ENCODE results near the gene DNM3. TPM values are rescaled to one million over a fixed set of nuclear protein-coding genes. Genes with fewer than 3 reads are reported as not detected.

Gene DNM3
- total RNA-seq, 1 experiment from 2014 or later, result 0.71 TPM

DNA sequence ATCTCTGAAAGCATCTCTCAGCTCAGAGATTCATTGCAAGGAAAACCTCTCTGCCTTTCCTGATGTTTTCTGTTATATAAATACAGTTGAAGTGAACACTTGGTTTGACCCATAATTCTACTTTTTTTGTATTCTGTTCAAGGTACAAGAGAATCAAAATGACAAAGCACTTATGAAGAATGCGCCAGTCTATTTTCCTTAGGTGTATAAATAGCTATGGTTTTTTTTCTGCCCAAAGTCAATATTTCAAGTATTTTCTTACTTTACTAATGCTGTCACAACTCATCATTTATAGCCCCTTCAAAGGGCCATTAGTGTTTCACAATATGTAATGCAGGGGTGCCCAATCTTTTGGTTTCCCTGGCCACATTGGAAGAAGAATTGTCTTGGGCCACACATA, 436.7 kb downstream of the DNM3 start:
- intact Hi-C loops (cut with micrococcal nuclease; ENCODE audit: unreplicated experiment), result no loop called here
- Histone ChIP-seq H3K27ac (ENCODE audit: low read depth, low read length, poor library complexity, severe bottlenecking) (no peak overlapping the region), H3K36me3 (ENCODE audit: insufficient read depth, low read length, poor library complexity, severe bottlenecking) (no peaks in the 10 kb centered on the region), H3K4me1 (ENCODE audit: insufficient read depth, low read length, poor library complexity, severe bottlenecking) (no peaks in the 10 kb centered on the region), H3K9me3 (ENCODE audit: low read depth, low read length, poor library complexity, severe bottlenecking) (no peaks in the 10 kb centered on the region), H3K27me3 (replicated peaks; ENCODE audit: insufficient read depth, low read depth, low read length, poor library complexity) (no peaks in the 10 kb centered on the region), H3K4me3 (ENCODE audit: low read depth, low read length, poor library complexity, severe bottlenecking) (no peak overlapping the region)
- ChIA-PET CTCF (no interaction called here), POLR2A (ENCODE audit: low non-redundant PET) (interaction anchor here (0.7 kb wide), 1 partner anchor 987 kb away, joined by 3 read pairs; no protein-coding TSS in a partner anchor)
- no peak for DNase-seq (ENCODE audit: low spot score)
- BruUV-seq (replicated peaks), result no TSS peak
- TF ChIP-seq CTCF (conservative IDR thresholded peaks at IDR 0.05; ENCODE audit: low read depth, low read length) (no peak), EZH2 (IDR thresholded peaks at IDR 0.05; ENCODE audit: borderline replicate concordance, low read depth, low read length, poor library complexity, severe bottlenecking) (no peak)

DNA sequence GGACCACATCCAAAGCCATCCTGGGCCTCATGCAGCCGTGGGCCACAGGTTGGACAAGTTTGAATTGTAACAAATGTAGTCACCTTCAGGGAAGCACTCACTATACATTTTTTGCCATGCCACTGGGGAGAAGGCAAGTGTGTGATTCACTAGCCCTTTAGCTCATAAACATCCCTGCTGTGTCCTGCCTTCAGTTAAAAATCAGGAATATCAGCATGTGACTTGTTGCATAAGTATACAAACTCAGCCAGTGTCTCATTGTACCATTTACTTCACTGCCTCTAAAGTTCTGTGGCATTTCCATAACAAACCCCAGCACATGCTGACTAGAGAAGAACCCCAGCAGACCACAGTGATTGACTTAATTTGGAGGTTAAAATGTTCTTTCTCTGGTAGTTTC, 437.2 kb downstream of the DNM3 start:
- DNase-seq (ENCODE audit: low spot score), result peak; percentile 30
- POLR2A ChIA-PET (ENCODE audit: low non-redundant PET), result interaction anchor here (0.7 kb wide), 1 partner anchor 988 kb away, joined by 3 read pairs; no protein-coding TSS in a partner anchor
- CTCF ChIA-PET, result no interaction called here
- Histone ChIP-seq H3K36me3 (ENCODE audit: insufficient read depth, low read length, poor library complexity, severe bottlenecking) (no peaks in the 10 kb centered on the region), H3K27me3 (replicated peaks; ENCODE audit: insufficient read depth, low read depth, low read length, poor library complexity) (no peaks in the 10 kb centered on the region), H3K9me3 (ENCODE audit: low read depth, low read length, poor library complexity, severe bottlenecking) (no peaks in the 10 kb centered on the region), H3K4me3 (ENCODE audit: low read depth, low read length, poor library complexity, severe bottlenecking) (no peak overlapping the region), H3K4me1 (ENCODE audit: insufficient read depth, low read length, poor library complexity, severe bottlenecking) (no peaks in the 10 kb centered on the region), H3K27ac (ENCODE audit: low read depth, low read length, poor library complexity, severe bottlenecking) (no peak overlapping the region)
- no TSS peak for BruUV-seq (replicated peaks)
- no peak for TF ChIP-seq EZH2 (IDR thresholded peaks at IDR 0.05; ENCODE audit: borderline replicate concordance, low read depth, low read length, poor library complexity, severe bottlenecking)
- TF ChIP-seq CTCF (conservative IDR thresholded peaks at IDR 0.05; ENCODE audit: low read depth, low read length), result no peak
- intact Hi-C loops (cut with micrococcal nuclease; ENCODE audit: unreplicated experiment), result no loop called here

- Histone ChIP-seq H3K36me3 (ENCODE audit: insufficient read depth, low read length, poor library complexity, severe bottlenecking) (no peaks in the 10 kb centered on the region), H3K4me1 (ENCODE audit: insufficient read depth, low read length, poor library complexity, severe bottlenecking) (no peaks in the 10 kb centered on the region), H3K27ac (ENCODE audit: low read depth, low read length, poor library complexity, severe bottlenecking) (no peak overlapping the region), H3K27me3 (replicated peaks; ENCODE audit: insufficient read depth, low read depth, low read length, poor library complexity) (no peaks in the 10 kb centered on the region), H3K9me3 (ENCODE audit: low read depth, low read length, poor library complexity, severe bottlenecking) (no peaks in the 10 kb centered on the region), H3K4me3 (ENCODE audit: low read depth, low read length, poor library complexity, severe bottlenecking) (no peak overlapping the region)
- intact Hi-C loops (cut with micrococcal nuclease; ENCODE audit: unreplicated experiment), result no loop called here
- DNase-seq (ENCODE audit: low spot score), result no peak
- TF ChIP-seq CTCF (conservative IDR thresholded peaks at IDR 0.05; ENCODE audit: low read depth, low read length), result no peak
- TF ChIP-seq EZH2 (IDR thresholded peaks at IDR 0.05; ENCODE audit: borderline replicate concordance, low read depth, low read length, poor library complexity, severe bottlenecking), result no peak
- no TSS peak for BruUV-seq (replicated peaks)
- ChIA-PET POLR2A (ENCODE audit: low non-redundant PET) (no interaction called here), CTCF (no interaction called here)
These were observed 438.8 kb downstream of the DNM3 start for GRCh38 chr1:172279939-172280636.

Data from A673 (cell line).